ENCODE data around the gene NKTR. TPM values are rescaled to one million over a fixed set of nuclear protein-coding genes. Genes with fewer than 3 reads are reported as not detected.

Gene NKTR
- total RNA-seq, 6 donors from 2014 or later = 53.7 to 231 (median 103) TPM

GRCh38 chr3:42664438-42664803, 63.9 kb downstream of the NKTR start:
- WGBS, 2 donors = 77 to 89% methylated on average over 4 to 13 of the region's 19 CpGs
- no peak overlapping the region for H3K27ac ChIP-seq
- ATAC-seq (ENCODE audit: low FRiP score in 2 of 2) = no peak

GRCh38 chr3:42665050-42665878, 64.8 kb downstream of the NKTR start:
- no peaks in the 10 kb centered on the region for H3K9me3 ChIP-seq
- peaks cover 0 to 6% (median 3%) of the 10 kb centered on the region in 4 donors for H3K4me1 ChIP-seq
- no peak overlapping the region for H3K27ac ChIP-seq
- DNase-seq (peak in 1 of 2 donors; percentile 62), ATAC-seq (ENCODE audit: low FRiP score in 2 of 2) (no peak)
- H3K27me3 ChIP-seq = no peaks in the 10 kb centered on the region
- TF ChIP-seq EP300 (IDR thresholded peaks at IDR 0.05) = no peak
- no peak for TF ChIP-seq POLR2AphosphoS5 (IDR thresholded peaks at IDR 0.05)
- no peak for TF ChIP-seq POLR2A (IDR thresholded peaks at IDR 0.05)
- no peak for TF ChIP-seq CTCF (IDR thresholded peaks at IDR 0.05)
- 80 to 83% methylated on average over 10 to 15 of the region's 15 CpGs for WGBS, 2 donors
- H3K4me3 ChIP-seq = no peak overlapping the region
- H3K36me3 ChIP-seq = peaks cover 0 to under 1% (median 0%) of the 10 kb centered on the region in 4 donors

More at GRCh38 chr3:42664438-42664803, 63.9 kb downstream of the NKTR start:
- DNase-seq = peak in 1 of 2 donors; percentile 63
- Histone ChIP-seq H3K4me3 (peak overlapping the region in 1 of 4 donors; percentile 6), H3K4me1 (peaks cover 0 to 6% (median 3%) of the 10 kb centered on the region in 4 donors), H3K27me3 (no peaks in the 10 kb centered on the region), H3K36me3 (peaks cover 0 to 8% (median 2%) of the 10 kb centered on the region in 4 donors), H3K9me3 (no peaks in the 10 kb centered on the region)
- TF ChIP-seq EP300 (IDR thresholded peaks at IDR 0.05) = no peak
- TF ChIP-seq POLR2A (IDR thresholded peaks at IDR 0.05) = no peak
- no peak for TF ChIP-seq CTCF (IDR thresholded peaks at IDR 0.05)
- TF ChIP-seq POLR2AphosphoS5 (IDR thresholded peaks at IDR 0.05) = no peak

- Histone ChIP-seq H3K9me3 (no peaks in the 10 kb centered on the region), H3K4me3 (no peak overlapping the region), H3K4me1 (peaks cover 0 to 6% (median 3%) of the 10 kb centered on the region in 4 donors), H3K36me3 (no peaks in the 10 kb centered on the region), H3K27ac (no peak overlapping the region), H3K27me3 (no peaks in the 10 kb centered on the region)
- no peak for ATAC-seq (ENCODE audit: low FRiP score in 2 of 2)
- DNase-seq = no peak
- no peak for TF ChIP-seq EP300 (IDR thresholded peaks at IDR 0.05)
- no peak for TF ChIP-seq POLR2AphosphoS5 (IDR thresholded peaks at IDR 0.05)
- no peak for TF ChIP-seq POLR2A (IDR thresholded peaks at IDR 0.05)
- TF ChIP-seq CTCF (IDR thresholded peaks at IDR 0.05) = no peak
- 65 to 67% methylated on average over 8 of the region's 8 CpGs for WGBS, 2 donors
These were observed 65.5 kb downstream of the NKTR start for GRCh38 chr3:42666022-42666421.

GRCh38 chr3:42666577-42666998, 66.1 kb downstream of the NKTR start:
- Histone ChIP-seq H3K36me3 (no peaks in the 10 kb centered on the region), H3K4me1 (peaks cover 0 to 6% (median 3%) of the 10 kb centered on the region in 4 donors), H3K4me3 (no peak overlapping the region), H3K27me3 (no peaks in the 10 kb centered on the region), H3K9me3 (no peaks in the 10 kb centered on the region), H3K27ac (no peak overlapping the region)
- TF ChIP-seq CTCF (IDR thresholded peaks at IDR 0.05) = no peak
- TF ChIP-seq POLR2AphosphoS5 (IDR thresholded peaks at IDR 0.05) = no peak
- TF ChIP-seq EP300 (IDR thresholded peaks at IDR 0.05) = no peak
- no peak for TF ChIP-seq POLR2A (IDR thresholded peaks at IDR 0.05)
- DNase-seq (peak in 1 of 2 donors; percentile 19), ATAC-seq (ENCODE audit: low FRiP score in 2 of 2) (peak in 1 of 2 donors; percentile 3)
- 72 to 100% methylated on average over 1 to 4 of the region's 4 CpGs for WGBS, 2 donors

Data from upper lobe of left lung (tissue), 6 donors.